PFSK-1 (cell line): ENCODE data around the gene DDX17. TPM values are rescaled to one million over a fixed set of nuclear protein-coding genes. Genes with fewer than 3 reads are reported as not detected.
A peak's percentile ranks its signal among the peaks of the same experiment; 100 is the strongest.

ENCODE experiments used
- FOXP2 ChIP-seq: optimal IDR thresholded peaks from 2 replicates; pipeline ENCODE3; 2011; ENCODE audit warnings: borderline replicate concordance, control low read depth, inconsistent platforms; ENCODE audit not compliant: insufficient read depth; ENCODE audit errors: extremely low read length, extremely low read depth
- POLR2AphosphoS5 ChIP-seq: IDR thresholded peaks from 2 replicates; pipeline ENCODE4 v1.6.1; 2012; ENCODE audit warnings: low read depth, mild to moderate bottlenecking, control low read depth, low read length, moderate library complexity
- SIN3A ChIP-seq: IDR thresholded peaks from 2 replicates; pipeline ENCODE4 v1.6.1; 2012; ENCODE audit warnings: mild to moderate bottlenecking, low read length, moderate library complexity, borderline replicate concordance; ENCODE audit not compliant: insufficient read depth
- TAF1 ChIP-seq: IDR thresholded peaks from 2 replicates; pipeline ENCODE4 v1.6.1; 2012; ENCODE audit warnings: low read length, control low read depth, borderline replicate concordance; ENCODE audit not compliant: insufficient read depth
- polyA plus RNA-seq: library from polyadenylated mRNA; unstranded; fragments of >200 nt; gene quantifications from one replicate; pipeline ENCODE4 v1.2.1, GENCODE V29; 2012; ENCODE audit warnings: low read depth, missing spikeins; ENCODE audit not compliant: insufficient read length
- TF ChIP-seq, protein P1 (sequence below), 2 experiments: IDR thresholded peaks; 2 replicates each; pipeline versions ENCODE4 v1.6.1 to v1.8.0; 2011 to 2012; ENCODE audit warnings: low read depth in 2 of 2, low read length in 2 of 2, control low read depth in 1 of 2, inconsistent platforms in 1 of 2, mild to moderate bottlenecking in 1 of 2, moderate library complexity in 1 of 2; ENCODE audit not compliant: insufficient read depth in 1 of 2

The DDX17 gene
- 98.4 TPM for polyA plus RNA-seq

DNA sequence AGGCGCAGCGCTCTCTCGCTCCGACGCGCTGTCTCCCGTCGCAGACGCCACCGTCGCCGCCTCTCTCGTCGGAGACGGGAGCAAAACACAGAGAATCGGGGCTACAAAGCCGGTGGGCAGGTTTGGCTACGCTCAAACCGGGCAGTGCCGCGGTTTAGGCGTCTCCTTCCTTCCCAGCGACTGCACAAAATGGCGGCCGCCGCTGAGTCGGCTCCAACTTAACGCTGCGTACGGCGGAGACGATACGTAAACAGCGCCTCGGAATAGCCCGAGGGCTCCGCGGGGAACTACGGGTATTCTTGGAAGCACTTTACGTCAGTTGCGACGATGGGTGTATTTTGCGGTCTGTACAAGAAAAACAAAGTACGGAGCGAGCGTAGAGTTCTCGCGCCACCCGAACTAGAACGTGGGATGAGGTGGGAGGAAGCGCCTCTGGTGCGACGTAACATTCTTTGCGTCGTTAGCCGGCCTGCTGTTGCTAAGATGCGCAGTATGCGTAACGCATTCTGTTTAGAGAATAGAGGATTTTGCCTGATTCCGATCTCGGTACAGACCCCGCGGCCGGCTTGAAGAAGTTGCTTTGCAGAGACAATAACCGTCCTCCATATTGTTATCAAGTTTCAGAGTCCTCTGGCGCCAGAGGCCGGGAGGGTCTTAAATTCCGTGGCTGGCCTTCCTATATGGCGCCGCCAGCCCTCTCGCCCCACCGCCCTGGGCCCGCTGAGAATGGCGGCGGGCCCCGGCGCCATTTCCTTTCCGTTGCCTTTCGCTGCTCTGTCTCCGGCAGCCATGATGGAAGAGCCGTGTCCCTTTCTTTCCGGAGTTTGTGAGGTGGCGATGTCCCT lies at the start of gene DDX17:
DDX17 (minus strand) TSS at position 194 of the 845 bp plus-strand sequence.
- TF ChIP-seq POLR2AphosphoS5 (peak; percentile 80), TAF1 (no peak), SIN3A (no peak), FOXP2 (peak; percentile 57)
- TF ChIP-seq, protein P1, sequence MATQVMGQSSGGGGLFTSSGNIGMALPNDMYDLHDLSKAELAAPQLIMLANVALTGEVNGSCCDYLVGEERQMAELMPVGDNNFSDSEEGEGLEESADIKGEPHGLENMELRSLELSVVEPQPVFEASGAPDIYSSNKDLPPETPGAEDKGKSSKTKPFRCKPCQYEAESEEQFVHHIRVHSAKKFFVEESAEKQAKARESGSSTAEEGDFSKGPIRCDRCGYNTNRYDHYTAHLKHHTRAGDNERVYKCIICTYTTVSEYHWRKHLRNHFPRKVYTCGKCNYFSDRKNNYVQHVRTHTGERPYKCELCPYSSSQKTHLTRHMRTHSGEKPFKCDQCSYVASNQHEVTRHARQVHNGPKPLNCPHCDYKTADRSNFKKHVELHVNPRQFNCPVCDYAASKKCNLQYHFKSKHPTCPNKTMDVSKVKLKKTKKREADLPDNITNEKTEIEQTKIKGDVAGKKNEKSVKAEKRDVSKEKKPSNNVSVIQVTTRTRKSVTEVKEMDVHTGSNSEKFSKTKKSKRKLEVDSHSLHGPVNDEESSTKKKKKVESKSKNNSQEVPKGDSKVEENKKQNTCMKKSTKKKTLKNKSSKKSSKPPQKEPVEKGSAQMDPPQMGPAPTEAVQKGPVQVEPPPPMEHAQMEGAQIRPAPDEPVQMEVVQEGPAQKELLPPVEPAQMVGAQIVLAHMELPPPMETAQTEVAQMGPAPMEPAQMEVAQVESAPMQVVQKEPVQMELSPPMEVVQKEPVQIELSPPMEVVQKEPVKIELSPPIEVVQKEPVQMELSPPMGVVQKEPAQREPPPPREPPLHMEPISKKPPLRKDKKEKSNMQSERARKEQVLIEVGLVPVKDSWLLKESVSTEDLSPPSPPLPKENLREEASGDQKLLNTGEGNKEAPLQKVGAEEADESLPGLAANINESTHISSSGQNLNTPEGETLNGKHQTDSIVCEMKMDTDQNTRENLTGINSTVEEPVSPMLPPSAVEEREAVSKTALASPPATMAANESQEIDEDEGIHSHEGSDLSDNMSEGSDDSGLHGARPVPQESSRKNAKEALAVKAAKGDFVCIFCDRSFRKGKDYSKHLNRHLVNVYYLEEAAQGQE (IDR thresholded peaks at IDR 0.05; ENCODE audit: insufficient read depth in 1 of 2, low read depth in 2 of 2, low read length in 2 of 2), result peak in 1 of 2 experiments; percentile 57; a peak in 1 of 4 replicates

DNA sequence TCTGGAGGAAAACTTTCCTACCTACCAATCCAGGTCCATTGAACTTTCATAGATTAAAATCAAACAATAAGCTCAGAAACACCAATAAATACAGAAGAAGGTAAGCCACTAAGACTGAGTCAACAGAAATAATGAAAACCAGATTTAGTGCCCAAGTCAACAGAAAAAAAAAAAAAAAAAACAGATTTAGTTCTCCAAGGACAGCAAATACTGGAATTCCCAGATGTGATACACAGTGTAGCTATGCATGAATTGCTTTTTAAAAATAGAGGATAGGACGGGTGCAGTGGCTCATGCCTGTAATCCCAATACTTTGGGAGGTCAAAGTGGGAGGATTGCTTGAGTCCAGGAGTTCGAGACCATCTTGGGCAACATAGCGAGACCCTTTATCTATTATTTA lies 48.2 kb upstream of the DDX17 start:
- TF ChIP-seq FOXP2 (no peak), TAF1 (no peak), SIN3A (no peak), POLR2AphosphoS5 (no peak)
- TF ChIP-seq, protein P1 (IDR thresholded peaks at IDR 0.05; ENCODE audit: insufficient read depth in 1 of 2, low read depth in 2 of 2, low read length in 2 of 2), result no peak

DNA sequence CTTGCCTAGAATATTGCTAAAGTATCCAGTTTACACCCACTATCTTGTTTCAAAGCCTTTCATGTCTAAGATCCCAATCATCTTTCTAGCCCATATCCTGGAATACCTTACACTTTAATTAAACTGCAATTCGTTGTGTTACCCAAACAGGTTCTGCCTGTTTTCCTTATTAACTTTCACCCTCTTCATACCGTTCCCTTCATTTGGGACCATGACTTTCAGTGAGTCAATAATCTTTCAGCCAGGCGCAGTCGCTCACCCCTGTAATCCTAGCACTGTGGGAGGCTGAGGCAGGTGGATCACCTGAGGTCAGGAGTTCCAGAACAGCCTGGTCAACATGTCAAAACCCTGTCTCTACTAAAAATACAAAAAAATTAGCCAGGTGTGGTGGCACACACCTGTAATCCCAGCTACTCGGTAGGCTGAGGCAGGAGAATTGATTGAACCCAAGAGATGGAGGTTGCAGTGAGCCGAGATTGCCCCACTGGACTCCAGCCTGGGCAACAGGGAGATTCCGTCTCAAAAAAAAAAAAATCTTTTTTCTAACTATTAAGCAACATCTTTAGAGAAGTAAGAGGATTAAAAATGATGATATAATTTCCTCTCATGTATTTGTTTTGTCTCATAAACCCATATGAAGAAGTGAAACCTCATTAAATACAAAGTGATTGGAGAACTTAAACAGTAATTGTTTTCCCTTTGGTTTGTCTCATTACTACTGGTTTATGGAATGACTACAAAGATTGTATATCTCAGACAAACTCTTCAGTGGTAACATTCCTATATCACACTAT lies 43.2 kb upstream of the DDX17 start:
- TF ChIP-seq FOXP2 (no peak), TAF1 (no peak), POLR2AphosphoS5 (no peak), SIN3A (no peak)
- TF ChIP-seq, protein P1 (IDR thresholded peaks at IDR 0.05; ENCODE audit: insufficient read depth in 1 of 2, low read depth in 2 of 2, low read length in 2 of 2), result no peak

DNA sequence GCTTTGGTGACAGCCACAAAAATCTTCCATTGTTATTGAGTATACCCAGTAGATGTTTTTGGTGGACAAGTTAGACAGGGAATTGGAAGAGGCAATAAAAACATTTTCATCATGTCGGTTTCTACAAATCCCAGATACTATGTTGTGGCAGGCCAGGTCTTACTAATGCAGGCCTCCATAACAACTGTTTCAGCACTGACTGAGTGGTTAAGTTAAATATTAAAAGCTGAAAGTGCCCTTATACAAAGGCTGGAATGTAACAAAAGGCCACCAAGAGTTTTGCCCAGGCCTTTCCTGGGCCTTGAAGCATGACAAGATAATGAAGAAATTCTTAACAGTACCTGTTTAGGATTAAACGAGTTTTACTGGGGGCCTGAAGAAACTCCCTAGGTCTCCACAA lies 34.6 kb upstream of the DDX17 start:
- TF ChIP-seq POLR2AphosphoS5 (no peak), FOXP2 (no peak), TAF1 (no peak), SIN3A (no peak)
- TF ChIP-seq, protein P1 (IDR thresholded peaks at IDR 0.05; ENCODE audit: insufficient read depth in 1 of 2, low read depth in 2 of 2, low read length in 2 of 2), result no peak
